WERI-Rb-1 (cell line): ENCODE data around the gene NAALADL1.

Experiments
- DNase-seq: peaks from one replicate; pipeline ENCODE4 v3.0.0-alpha.2; 2020
- H3K27ac ChIP-seq: fragments of 250-450 bp; sonication (Bioruptor Pico); 2 replicates; pipeline ENCODE4 v1.5.1; 2020; ENCODE audit warnings: mild to moderate bottlenecking, moderate library complexity
- H3K27me3 ChIP-seq: fragments of 250-450 bp; sonication (Bioruptor Pico); 2 replicates; pipeline ENCODE4 v1.5.1; 2021; ENCODE audit warnings: mild to moderate bottlenecking, low read depth, moderate library complexity; ENCODE audit not compliant: insufficient read depth, severe bottlenecking
- H3K36me3 ChIP-seq: fragments of 250-450 bp; sonication (Bioruptor Pico); 2 replicates; pipeline ENCODE4 v1.5.1; 2020; ENCODE audit warnings: mild to moderate bottlenecking, moderate library complexity
- H3K4me3 ChIP-seq: 2 replicates; pipeline ENCODE4 v1.5.1; 2011; ENCODE audit warnings: low read depth, mild to moderate bottlenecking, control low read depth, low read length
- H3K9me3 ChIP-seq: fragments of 250-450 bp; sonication (Bioruptor Pico); 2 replicates; pipeline ENCODE4 v1.5.1; 2021; ENCODE audit warnings: mild to moderate bottlenecking, moderate library complexity; ENCODE audit not compliant: severe bottlenecking
- CTCF ChIP-seq: IDR thresholded peaks from 2 replicates; pipeline ENCODE4 v1.5.1; 2011; ENCODE audit warnings: low read depth, mild to moderate bottlenecking, control low read depth, inconsistent platforms, low read length

Gene NAALADL1

GRCh38 chr11:64996327-64996709 lies 62.0 kb downstream of the NAALADL1 start:
- no peak for TF ChIP-seq CTCF
- DNase-seq = no peak
- Histone ChIP-seq H3K9me3 (no peaks in the 10 kb centered on the region), H3K27ac (peak overlapping the region; percentile 34), H3K27me3 (no peaks in the 10 kb centered on the region), H3K4me3 (peak overlapping the region; percentile 20), H3K36me3 (no peaks in the 10 kb centered on the region)
